SHP77 treated with DMSO at 0.1 percent for 48 hours (cell line): ENCODE data around the gene OXLD1.

ENCODE experiments used
- DNase-seq: peaks from one replicate; lab custom pipeline; 2025; lab: John Stamatoyannopoulos, UW

The OXLD1 gene

DNA sequence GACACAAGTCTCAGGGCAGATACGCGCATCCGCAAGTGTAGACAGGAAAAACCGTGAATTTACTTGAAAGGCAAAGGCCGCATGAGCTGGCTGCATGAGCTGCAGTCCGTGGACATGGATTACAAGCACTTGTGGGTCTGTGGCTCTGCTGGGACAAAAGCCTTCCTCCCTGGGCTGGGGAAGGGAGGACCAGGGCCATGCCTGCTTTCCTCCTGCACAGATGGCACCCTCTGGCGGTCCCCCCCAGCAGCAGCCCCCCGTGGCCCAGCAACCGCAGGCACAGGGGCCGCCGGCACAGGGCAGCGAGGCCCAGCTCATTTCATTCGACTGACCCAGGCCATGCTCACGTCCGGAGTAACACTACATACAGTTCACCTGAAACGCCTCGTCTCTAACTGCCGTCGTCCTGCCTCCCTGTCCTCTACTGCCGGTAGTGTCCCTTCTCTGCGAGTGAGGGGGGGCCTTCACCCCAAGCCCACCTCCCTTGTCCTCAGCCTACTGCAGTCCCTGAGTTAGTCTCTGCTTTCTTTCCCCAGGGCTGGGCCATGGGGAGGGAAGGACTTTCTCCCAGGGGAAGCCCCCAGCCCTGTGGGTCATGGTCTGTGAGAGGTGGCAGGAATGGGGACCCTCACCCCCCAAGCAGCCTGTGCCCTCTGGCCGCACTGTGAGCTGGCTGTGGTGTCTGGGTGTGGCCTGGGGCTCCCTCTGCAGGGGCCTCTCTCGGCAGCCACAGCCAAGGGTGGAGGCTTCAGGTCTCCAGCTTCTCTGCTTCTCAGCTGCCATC lies 35.1 kb upstream of the OXLD1 start:
- DNase-seq = no peak

DNA sequence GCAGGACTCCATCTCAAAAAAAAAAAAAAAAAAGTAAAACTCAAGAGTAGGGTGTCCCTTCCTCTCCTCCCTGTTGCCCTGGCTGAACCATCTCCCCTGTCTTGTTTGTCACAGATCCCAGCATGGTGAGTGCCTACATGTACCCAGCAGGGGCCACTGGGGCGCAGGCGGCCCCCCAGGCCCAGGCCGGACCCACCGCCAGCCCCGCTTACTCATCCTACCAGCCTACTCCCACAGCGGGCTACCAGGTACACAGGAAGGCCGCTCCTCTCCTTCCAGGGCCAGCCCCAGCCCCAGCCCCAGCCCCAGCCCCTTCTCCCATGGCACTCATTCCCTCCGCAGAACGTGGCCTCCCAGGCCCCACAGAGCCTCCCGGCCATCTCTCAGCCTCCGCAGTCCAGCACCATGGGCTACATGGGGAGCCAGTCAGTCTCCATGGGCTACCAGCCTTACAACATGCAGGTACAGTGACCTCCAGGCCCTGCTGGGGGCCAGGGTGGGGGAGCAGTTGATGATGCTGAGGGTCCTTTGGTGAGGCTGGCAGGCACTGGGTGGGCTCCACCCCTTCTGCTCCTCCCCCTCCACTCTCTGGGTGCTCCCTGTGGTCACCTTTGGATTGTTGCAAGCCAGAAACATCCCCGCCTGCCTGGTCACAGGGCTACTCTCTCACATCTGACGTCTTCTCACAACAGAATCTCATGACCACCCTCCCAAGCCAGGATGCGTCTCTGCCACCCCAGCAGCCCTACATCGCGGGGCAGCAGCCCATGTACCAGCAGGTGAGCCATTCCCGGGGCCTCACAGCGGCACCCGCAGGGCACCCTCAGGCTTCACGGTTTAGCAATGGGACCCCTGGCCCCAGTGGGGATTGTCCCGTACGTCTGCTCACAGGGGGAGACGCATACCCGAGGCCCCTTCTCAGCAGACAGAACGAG lies 34.2 kb upstream of the OXLD1 start:
- no peak for DNase-seq

DNA sequence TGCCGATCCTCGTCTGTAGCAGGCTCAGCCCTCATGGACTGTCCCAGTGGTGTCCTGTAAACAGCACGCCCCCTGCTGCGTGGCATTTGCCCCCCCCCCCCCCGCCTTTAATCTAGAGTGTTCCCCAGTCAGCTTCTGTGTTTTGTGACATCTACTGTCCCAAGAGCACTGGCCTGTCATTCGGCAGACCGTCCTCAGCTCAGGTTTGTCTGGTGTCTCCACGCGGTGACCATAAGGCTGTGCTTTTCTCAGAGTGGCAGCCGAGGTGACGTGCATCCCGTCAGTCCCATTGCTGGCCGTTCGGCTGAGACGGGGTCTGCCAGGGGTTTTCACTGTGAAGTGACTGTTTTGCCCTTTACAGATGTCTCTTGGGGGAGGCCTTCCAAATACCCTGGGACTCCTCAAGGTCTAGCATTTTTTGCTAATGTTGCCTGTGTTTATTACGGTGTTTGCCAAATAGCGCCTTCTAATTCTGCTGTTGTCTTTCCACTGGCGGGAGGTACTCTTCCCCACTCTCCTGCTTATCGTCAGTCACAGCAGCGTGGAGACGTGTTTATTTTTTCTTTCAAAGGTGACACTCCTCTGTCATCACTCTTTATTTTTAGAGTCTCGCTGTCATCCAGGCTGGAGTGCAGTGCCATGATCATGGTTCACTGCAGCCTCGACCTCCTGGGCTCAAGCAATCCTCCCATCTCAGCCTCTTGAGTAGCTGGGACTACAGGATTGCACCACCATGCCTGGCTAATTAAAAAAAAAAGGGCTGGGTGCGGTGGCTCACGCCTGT lies 31.0 kb upstream of the OXLD1 start:
- no peak for DNase-seq

DNA sequence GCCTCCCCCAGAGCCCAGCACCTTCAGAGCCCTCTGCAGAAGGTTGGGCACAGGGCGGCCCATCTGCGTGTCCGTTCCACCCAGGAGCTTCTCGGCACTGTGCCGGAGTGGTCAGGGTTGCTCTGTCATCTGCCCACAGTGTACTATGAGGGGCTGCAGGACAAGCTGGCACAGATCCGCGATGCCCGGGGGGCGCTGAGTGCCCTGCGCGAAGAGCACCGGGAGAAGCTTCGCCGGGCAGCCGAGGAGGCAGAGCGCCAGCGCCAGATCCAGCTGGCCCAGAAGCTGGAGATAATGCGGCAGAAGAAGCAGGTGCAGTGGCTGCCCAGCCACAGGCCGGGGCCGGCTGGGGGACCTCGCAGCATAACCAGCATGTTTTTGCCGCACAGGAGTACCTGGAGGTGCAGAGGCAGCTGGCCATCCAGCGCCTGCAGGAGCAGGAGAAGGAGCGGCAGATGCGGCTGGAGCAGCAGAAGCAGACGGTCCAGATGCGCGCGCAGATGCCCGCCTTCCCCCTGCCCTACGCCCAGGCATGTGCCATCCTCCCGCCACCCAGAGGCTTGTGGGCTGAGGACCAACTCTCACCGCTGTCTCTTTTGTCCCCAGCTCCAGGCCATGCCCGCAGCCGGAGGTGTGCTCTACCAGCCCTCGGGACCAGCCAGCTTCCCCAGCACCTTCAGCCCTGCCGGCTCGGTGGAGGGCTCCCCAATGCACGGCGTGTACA lies 30.0 kb upstream of the OXLD1 start:
- DNase-seq = no peak

DNA sequence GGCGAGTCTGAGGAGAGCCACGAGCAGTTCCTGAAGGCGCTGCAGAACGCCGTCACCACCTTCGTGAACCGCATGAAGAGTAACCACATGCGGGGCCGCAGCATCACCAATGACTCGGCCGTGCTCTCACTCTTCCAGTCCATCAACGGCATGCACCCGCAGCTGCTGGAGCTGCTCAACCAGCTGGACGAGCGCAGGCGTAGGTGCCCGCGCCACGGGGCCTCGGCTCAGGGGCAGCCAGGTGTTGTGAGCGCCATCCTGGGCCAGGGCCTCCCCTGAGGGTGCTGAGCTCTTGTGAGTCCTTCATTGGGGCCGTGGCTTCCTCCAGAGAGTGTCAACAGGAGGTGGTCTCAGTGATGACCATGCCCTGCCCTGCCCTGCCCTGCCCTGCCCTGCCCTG lies 29.4 kb upstream of the OXLD1 start:
- DNase-seq = no peak

DNA sequence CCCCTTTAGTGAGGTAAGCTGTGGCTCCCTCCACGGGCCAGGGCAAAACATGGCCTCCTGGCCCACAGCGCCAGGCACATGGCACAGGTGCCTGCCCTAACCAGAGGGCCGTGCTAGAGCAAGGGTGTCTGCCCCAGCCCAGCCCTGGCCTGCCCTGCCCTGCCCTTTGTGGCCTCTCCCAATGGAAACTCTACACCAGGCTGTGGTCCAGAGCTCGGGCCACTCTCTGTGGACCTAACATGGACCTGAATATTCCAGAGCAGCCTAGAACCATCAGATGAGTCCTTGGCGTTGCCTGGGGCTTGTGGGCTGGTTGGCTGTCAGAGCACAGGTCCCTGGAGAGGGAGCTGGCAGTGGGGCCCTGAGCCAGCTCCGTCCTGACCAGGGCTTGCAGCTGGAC lies 28.8 kb upstream of the OXLD1 start:
- no peak for DNase-seq

DNA sequence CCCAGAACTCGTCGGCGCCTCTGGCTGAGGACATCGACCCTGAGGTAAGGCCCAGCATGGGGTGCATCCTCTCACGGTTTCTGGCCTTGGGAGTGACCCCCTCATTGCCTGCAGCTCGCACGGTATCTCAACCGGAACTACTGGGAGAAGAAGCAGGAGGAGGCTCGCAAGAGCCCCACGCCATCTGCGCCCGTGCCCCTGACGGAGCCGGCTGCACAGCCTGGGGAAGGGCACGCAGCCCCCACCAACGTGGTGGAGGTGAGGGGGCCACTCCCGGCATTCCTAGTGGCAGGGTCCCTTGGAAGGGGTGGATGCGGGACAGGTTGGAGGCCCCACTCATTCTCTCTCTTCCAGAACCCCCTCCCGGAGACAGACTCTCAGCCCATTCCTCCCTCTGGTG lies 28.4 kb upstream of the OXLD1 start:
- no peak for DNase-seq

DNA sequence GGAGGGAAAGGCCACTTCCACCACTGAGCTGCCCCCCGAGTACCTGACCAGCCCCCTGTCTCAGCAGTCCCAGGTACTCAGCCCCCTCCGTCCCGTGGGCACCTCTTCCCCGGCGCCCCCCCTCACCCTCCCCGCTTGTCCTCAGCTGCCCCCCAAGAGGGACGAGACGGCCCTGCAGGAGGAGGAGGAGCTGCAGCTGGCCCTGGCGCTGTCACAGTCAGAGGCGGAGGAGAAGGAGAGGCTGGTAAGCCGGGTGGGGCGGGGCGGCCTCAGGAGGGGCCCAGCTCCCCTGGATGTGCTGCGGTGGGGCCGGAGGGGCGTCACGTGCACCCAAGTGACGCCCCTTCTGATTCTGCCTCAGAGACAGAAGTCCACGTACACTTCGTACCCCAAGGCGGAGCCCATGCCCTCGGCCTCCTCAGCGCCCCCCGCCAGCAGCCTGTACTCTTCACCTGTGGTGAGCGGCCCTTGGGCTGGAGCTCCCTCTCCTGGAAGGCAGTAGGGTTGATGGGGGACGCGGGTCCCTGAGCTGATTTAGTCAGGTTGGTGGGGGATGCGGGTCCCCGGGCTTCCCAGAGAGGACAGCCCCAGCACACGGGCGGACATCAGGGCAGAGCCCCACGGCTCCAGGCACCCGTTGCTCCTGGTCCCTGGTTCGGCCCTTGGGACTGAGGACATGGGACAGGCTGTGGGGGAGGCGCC lies 27.3 kb upstream of the OXLD1 start:
- no peak for DNase-seq

DNA sequence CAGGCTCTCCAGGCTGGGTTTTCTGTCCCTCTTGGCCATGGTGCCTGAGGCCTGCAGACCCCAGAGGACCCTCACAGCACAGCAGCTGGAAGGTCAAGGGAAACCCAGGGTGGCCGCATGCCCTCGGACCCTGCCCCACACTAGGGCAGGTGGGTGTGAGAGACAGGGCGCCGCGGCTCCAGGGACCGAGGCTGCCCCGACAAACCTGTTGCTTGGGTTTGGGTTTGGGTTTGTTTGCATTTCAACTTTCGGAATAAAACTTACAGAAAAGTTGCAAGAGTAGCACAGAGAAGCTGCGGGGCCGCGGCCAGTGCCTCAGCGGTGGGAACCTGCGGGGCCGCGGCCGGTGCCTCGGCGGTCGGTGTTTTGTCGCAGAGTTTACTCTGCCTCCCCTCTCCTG lies 25.2 kb upstream of the OXLD1 start:
- no peak for DNase-seq

DNA sequence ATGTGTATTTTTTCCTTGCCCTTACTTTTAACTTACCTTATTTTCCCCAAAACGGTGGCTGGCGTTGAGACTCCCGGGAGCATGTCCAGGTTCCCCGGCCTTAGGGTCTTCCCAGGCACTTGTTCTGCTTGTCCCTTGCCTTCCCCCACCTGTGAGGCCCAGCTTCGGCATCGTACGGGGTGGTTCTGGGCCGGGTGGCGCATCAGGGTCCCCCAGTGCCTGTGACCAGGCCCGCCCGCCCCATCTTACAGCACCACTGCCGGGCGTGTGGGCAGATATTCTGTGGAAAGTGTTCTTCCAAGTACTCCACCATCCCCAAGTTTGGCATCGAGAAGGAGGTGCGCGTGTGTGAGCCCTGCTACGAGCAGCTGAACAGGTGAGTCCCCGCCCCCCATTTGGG lies 24.8 kb upstream of the OXLD1 start:
- no peak for DNase-seq

DNA sequence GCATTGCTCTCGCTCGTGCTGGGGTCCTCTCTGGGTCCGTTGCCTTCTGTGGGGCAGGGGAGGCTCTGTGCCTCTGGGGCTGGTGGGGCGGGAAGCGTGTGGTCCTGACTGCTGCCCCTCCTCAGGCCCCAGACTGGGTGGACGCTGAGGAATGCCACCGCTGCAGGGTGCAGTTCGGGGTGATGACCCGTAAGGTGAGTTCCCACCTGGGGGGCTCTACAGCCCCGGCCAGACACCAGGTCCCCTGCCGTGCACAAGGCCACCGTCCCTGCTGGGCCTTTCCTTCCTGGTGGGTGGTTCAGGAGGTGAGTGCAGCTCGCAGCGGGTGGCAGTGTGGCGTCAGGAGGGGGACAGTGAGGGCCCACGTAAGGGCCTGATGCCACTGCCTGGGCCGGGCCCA lies 24.1 kb upstream of the OXLD1 start:
- DNase-seq = no peak

DNA sequence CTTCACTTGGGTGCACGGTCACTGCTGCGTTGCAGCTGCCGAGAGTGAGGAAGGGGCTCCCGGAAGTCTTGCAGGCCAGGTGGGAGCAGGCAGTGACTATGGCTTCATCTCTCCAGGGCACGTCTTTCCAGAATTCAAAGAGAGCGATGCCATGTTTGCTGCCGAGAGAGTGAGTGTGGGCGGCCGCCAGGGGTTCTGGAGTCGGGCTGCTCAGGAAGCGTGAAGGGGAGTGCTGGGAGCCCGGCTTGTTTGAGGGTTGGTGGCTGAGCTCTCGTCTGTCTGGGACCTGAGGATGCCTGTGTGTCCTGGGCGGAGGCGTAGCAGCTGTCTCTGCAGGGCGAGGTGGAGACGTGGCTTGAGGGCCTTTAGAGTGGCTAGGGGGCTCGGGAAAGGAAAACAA lies 23.7 kb upstream of the OXLD1 start:
- no peak for DNase-seq

DNA sequence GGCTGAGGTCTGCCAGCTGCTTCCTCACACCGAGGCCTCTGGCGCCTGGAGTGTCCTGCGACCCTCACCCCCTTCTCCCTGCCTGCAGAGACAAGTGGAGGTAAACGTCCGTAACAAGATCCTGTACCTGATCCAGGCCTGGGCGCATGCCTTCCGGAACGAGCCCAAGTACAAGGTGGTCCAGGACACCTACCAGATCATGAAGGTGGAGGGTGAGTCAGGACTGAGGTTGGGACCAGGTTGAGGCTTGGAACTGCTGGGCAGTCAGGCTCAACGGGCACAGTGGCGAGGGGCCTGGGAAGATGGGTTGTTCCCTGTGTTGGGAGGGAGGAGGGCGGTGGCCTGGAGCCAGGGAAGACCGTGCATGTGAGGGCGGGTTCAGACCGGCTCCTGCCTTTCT lies 22.2 kb upstream of the OXLD1 start:
- no peak for DNase-seq

DNA sequence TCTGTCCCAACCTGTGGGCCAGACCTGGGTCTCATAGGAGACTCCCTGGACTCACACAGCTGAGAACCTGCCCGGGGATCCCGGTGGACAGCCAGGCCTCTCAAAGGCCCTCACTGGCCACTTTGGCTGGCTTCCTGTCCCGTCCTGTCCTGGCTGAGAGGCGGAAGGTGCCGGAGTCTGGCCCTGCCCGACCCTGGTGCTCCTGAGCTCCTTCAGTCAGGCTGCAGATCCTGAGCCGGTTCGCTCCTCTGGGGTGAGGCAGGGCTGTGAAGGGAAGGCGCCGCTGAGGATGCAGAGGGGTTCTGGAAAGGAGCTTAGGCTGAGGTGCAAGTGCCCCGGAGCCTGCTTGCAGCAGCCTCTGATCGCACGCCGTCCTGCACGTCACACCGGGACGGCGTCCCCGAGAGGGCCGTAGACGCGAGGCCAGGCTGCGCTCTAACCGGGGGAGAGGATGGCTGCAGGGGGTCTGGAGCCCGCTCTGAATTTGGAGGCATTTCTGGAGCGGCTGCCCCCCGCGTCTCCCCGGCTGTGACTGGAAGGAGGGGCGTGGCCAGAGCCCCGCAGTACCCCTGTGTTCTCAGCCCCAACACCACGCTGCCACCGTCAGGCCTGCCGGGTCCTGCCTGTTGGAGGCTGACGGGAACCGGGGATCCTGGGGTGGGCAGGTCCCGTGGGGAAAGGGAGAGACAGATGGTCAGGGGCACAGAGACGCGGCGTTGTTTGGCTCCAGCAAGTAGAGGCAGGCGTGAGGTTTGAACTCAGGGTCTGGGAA lies 21.6 kb upstream of the OXLD1 start:
- no peak for DNase-seq

DNA sequence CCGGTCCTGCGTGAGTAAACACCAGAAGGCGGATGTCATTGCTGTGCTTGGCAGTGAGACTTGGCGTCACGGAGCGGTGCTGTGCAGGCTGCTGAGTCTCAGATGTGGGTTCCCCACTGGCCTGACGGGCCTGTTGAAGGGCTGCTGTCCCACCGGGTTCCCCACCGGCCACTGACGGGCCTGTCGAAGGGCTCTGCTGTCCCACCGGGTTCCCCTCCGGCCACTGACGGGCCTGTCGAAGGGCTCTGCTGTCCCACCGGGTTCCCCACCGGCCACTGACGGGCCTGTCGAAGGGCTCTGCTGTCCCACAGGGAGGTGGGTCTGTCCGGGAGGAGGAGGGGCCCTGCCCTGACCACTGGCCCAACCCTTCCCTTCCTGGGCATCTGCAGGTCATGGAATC lies 20.2 kb upstream of the OXLD1 start:
- DNase-seq = no peak

DNA sequence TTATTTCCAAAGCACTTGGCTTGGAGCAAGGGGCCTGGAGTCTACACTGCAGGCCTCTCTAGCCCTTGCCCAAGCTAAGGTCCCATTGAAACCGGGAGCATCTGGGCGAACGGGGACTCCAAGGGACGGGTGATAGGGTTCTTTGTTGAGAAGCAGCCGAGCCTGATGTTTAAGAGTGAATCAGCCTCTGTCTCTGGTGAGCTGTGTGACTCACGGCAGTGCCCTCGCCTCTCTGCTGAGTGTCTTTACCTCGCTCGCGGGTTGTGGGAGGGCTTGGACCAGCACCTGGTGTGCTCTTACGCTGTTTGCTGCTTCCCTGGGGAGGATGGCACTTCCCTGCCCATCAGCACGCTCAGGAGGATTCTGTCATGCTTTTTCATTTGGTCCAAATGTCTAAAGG lies 18.7 kb upstream of the OXLD1 start:
- DNase-seq = no peak

DNA sequence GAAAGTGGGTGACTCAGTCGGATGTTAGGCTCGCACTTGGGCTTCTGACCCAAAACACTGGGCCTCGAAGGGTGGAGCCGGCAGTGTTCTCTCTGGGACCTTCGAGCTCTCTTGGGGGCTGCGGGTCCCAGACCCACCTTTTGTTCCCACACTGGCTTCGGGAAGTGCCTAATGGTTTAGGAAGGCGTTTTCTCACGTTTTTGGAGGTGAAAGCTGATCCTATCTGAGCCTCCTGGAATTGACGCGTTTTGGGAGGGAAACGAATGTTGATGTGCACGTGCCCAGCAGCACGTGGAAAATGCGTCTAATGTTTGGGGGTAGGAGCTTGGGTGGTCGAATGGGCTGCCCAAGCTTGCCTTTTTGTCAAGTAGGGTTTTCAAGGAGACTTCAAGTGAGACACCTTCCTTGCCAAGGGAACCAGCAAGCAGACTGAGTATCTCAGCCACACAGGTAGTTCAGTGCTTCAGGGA lies 18.1 kb upstream of the OXLD1 start:
- DNase-seq = no peak

DNA sequence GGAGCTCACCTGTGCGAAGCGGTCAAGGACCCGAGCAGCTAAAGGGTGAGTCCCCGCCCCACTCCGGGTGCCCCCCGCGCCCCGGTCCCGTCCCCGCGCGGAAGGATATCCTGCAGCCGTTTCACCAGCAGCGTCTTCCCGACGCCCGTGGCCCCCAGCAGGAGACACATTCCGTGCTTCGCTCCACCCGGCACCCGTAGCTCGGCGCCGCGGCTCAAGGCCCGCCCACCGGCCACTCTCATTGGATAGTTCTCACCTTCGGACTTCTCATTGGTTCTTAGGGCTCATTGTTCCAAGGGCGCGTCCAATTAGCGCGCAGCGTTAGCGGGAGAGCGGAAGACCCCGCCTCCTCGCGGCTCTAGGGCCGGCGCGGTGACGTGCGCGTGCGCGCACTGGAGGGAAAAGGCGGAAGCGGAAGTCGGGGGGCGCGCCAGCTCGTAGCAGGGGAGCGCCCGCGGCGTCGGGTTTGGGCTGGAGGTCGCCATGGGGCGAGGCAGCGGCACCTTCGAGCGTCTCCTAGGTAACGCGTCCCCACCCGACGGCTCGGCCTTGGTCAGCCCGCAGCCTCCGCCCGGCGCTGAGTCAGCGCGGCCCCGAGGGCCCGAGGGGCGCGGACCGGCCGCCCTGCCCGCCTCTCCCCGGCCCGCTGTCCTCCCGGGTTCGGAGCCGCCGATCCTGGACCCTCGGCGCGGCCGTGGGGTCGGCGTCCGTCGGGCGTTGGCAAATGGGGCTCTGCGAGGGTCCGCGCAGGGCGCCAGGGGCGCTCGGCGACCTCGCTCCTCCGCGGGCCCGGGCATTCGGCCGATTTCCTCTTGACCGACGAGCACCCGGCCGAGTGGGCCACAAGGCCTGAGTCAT lies 17.4 kb upstream of the OXLD1 start, which contains the start of the genes ARL16 and HGS:
ARL16 (minus strand) TSS at position 214 of the 858 bp plus-strand sequence; CDS start at position 170, 44 bp downstream.
HGS (plus strand) TSS at position 428 of the 858 bp plus-strand sequence; CDS start at position 484, 56 bp downstream.
- peak; percentile 100 for DNase-seq

DNA sequence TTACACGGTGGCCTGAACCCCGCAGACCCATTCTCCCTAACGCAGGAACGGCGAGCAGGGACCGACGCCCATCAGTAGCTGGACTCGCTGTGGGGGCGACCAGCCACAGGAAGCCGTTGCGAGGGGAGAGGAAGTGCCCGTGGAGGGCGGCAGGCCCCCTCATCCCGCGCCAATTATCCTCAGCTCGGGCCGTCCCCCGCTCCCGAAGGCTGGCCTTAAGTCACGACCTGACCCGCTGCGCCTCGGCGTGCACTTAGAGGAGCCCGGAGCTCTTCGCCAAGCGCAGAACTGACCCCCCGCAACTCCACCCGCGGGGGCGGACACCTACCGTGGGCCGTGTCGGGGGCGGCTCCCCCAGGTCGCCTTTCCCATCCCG lies 16.8 kb upstream of the OXLD1 start:
- no peak for DNase-seq
